ENCODE measurements around the gene FASN.

Gene FASN

GRCh38 chr17:82076785-82077591, 21.0 kb downstream of the FASN start:
- no peak for DNase-seq (ENCODE audit: low spot score)

GRCh38 chr17:82076018-82076784, 21.8 kb downstream of the FASN start:
- DNase-seq (ENCODE audit: low spot score) = no peak

GRCh38 chr17:82073446-82073845, 24.6 kb downstream of the FASN start:
- DNase-seq (ENCODE audit: low spot score) = no peak

DNA sequence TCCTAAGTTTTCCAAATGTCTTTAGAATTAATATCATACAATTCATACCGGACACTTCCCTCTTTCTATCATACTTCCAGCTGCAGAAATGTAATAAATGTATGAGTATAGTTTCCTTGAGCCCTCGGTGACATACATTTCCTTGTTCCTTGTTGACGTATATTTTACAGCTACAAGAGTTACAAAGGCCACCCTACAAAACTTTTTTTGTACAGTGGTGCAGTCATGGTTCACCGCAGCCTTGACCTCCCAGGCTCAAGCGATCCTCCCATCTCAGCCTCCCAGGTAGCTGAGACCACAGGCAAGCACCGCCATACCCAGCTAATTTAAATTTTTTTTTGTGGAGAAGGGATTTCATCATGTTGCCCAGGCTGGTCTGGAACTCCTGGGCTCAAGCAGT, 25.2 kb downstream of the FASN start:
- no peak for DNase-seq (ENCODE audit: low spot score)

- no peak for DNase-seq (ENCODE audit: low spot score)
Observed at GRCh38 chr17:82070611-82071010, 27.4 kb downstream of the FASN start.

DNA sequence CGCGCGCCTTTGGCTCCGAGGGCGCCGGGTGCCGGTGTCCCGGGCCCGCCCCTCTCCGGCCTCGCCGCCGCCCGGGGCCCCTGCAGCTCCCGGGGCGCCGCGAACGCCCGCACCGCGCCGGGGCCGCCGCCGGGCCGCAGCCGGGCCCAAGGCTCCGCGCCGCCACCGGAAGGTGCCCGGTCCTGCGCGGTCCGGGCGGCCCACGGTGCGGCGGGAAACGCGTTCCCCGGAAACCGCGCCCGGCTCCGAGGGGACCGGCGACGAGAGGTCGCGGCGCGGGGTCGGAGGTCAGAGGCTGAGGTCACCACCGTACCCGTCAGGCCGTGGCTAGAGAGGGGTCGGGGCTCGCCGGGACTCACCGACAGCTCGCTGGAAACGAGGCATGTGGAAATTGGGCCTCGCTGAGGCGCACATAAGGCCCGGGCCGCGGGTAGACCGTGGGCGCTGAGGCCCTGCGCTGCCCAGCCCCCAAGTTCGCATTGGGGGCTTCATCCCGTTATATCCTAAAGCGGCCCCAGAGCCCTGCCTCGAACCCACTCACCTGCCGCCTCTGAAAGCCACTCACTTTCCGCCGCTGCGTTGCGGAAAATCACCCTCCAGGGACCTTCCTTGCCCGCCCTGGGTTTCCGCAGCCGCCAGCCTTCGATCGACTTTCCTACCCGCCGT, 32.3 kb downstream of the FASN start, which contains the start of gene DUS1L:
Gene DUS1L (minus strand): TSS at position 167 of the 666 bp plus-strand sequence. CDS start 745 bp downstream, outside the sequence.
- peak; percentile 83 for DNase-seq (ENCODE audit: low spot score)

- DNase-seq (ENCODE audit: low spot score) = no peak
Observed at GRCh38 chr17:82065193-82065637, 32.8 kb downstream of the FASN start.

DNA sequence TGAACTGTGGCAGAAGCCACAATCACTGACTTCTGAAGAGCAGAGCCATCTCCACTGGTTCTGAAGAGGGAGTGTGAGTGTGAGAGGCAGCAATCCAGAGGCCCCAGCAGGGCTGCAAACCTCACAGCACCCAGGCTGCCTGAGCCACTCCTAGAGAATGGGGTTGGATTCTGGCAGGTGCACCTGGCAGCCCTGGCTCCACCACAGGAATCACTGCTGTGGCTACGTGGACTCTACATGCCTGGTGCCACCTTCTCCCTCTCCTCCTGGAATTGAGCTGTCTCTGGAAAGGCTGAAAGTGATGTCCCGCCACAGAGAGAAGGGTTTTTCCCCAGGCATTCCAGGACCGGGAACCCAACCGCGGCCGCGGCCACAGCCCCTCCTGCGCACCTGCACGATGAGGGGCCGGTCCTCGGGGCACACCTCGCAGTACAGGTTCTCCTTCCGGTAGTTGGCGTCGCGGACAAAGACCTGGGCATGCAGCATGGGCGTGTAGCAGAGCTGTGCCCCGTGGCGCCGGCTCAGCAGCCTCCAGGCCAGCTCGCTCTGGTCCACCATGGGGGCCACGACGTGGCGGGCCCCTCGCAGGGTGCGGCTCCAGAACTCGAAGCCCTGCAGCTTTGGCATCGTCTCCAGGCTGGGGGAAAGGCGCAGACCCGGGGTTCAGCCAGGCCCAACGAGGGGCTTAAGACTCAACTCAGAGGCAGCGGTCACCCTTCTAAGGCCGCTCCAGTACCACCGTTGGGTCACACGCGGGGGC, 33.4 kb downstream of the FASN start:
- DNase-seq (ENCODE audit: low spot score) = no peak

DNA sequence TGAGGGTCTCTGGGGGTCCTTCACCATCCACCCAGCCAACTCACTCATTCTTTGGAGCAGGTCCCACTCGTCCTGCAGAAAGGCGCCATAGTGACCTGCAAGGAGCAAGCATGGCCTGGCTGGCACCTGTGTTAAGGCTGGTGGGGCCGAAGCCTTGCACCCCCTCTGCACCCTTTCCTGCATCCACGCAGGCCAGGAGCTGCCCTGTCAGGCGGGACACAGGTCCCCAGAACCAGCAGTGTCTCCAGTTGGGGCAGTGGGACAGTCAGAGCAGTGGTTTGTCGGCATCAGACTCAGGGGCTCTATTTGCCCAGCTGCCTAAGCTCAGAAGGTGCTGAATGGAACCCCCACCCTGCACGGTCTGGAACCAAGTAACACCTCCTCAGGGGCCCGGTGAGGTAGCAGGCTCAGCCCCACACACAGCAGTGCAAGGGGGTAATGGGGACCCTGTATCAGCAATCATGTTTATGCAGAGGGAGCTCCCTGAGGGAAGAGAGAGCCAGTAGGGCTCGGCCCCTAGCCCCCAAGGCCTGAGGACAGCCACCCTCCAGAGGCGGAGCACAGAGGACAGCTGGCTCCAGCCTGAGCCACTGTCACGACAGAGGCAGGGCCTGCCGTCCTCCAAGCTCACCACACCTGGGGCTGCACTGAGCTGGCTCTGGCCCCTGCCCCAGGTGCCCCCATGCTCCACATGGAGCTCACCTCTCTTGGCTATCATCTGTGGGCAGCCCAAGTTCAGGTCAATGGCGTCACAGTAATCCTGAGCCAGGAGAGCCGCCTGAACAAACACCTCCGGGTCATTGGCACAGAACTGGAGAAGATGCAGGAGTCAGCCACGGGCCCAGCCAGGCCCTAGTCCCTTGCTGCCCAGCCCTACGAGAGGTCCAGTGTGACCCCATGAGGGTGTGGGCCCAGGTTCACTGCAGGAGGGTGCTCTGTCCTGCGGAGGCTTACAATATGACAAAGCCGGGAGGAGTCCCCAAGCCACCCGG, 34.3 kb downstream of the FASN start:
- no peak for DNase-seq (ENCODE audit: low spot score)

DNA sequence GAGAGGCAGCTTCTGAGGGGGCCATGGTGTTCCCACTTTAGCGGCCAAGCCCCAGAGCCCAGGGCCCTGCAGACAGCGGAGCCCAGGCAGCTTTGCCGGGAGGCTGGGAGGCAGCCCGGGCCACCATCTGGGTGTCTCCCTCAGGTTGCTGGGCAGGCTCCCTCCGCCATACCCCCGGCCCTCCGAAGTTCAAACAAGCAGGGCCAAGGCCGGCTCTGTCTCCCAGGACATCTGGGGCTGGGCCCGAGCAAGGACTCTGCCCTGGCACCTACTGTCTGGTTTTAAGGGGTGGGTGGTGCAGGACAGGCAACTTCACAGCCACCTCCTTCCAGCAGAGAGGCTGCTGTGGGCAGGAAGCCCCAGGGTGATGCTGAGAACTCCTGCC, 35.1 kb downstream of the FASN start:
- DNase-seq (ENCODE audit: low spot score) = no peak

- DNase-seq (ENCODE audit: low spot score) = no peak
Observed at GRCh38 chr17:82062076-82062983, 35.7 kb downstream of the FASN start.

GRCh38 chr17:82061047-82061925, 36.8 kb downstream of the FASN start:
- DNase-seq (ENCODE audit: low spot score) = no peak

GRCh38 chr17:82060614-82061013, 37.4 kb downstream of the FASN start:
- DNase-seq (ENCODE audit: low spot score) = no peak

DNA sequence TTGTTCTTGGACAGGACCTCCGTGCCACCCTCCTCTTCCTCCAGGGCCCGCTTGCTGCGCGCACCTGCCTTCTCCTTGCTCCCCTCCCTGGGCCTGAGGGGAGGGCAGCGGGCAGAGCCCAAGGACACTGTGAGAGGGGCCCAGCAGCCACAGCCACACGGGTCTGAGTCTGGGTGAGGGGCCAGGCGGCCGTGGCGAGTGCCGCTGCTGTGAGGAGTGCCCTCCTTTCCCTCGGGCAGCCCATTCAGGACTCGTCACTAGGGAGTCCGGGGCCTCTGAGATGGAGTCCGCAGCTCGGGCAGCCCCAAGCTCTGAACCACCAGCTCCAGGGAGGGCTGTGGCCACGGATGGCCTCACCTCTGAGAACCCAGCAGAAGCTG, 38.0 kb downstream of the FASN start:
- no peak for DNase-seq (ENCODE audit: low spot score)

- DNase-seq (ENCODE audit: low spot score) = no peak
Observed at GRCh38 chr17:82059272-82060000, 38.6 kb downstream of the FASN start.

DNA sequence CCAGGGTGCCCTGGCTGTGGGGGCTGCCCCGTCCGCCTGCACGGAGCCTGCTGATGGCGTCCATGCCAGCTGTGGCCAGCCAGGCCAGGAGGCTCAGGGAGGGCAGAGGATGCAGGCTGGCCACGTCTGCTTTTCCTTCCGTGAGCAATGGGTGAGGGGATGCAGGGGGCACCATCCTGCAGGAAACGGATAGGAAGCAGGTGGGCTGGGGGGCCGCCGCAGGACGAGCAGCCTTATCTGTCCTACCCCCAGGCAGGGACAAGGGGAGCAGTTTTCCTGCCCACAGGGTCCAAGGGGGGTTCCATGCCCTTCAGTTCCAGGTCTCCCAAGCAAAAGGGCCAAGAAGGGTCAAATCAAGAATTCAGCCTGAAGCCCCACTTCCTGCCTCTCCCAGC, 39.2 kb downstream of the FASN start:
- no peak for DNase-seq (ENCODE audit: low spot score)

- no peak for DNase-seq (ENCODE audit: low spot score)
Observed at GRCh38 chr17:82058230-82058854, 39.7 kb downstream of the FASN start.

Data from left forelimb (tissue), 1 donor.